OCI-LY3 (cell line): ENCODE results near the gene MYH10.

Source experiments
- CTCF ChIP-seq: fragments of 200-600, 300-600 bp; sonication (generic); IDR thresholded peaks from 2 replicates; pipeline ENCODE4 v1.5.1; 2014; ENCODE audit warnings: antibody characterized with exemption, low read length, low read depth
- EZH2phosphoT487 ChIP-seq: fragments of 200-600 bp; shearing (Covaris generic); IDR thresholded peaks from 2 replicates; pipeline ENCODE4 v1.6.1; 2018; ENCODE audit warnings: antibody characterized with exemption, mixed run types, low read depth

GRCh38 chr17:8464941-8465340 lies 165.6 kb downstream of the MYH10 start:
- no peak for TF ChIP-seq CTCF
- TF ChIP-seq EZH2phosphoT487: no peak
